HL-60 (cell line): ENCODE measurements around the gene FARS2.

ENCODE experiments used
- DNase-seq, 2 experiments: peaks; one replicate each; pipeline ENCODE4 v3.0.0-alpha.2; 2010 to 2020; ENCODE audit warnings: low read depth in 1 of 2, low spot score in 1 of 2
- H3K27ac ChIP-seq: fragments of 250-450 bp; sonication (Bioruptor Pico); replicated peaks from 2 replicates; pipeline ENCODE4 v1.5.1; 2020; ENCODE audit warnings: mild to moderate bottlenecking, moderate library complexity
- H3K27me3 ChIP-seq: fragments of 250-450 bp; sonication (Bioruptor Pico); 2 replicates; pipeline ENCODE4 v1.5.1; 2021; ENCODE audit warnings: mild to moderate bottlenecking, moderate library complexity; ENCODE audit not compliant: insufficient read depth, poor library complexity, severe bottlenecking
- H3K4me3 ChIP-seq: replicated peaks from 2 replicates; pipeline ENCODE4 v1.5.1; 2011; ENCODE audit warnings: mild to moderate bottlenecking, control low read depth, low read length; ENCODE audit not compliant: insufficient read depth
- CTCF ChIP-seq: IDR thresholded peaks from one replicate; pipeline ENCODE4 v1.5.1; 2011; ENCODE audit warnings: low read length, control low read depth, inconsistent platforms; ENCODE audit not compliant: insufficient read depth
- GABPA ChIP-seq: IDR thresholded peaks from 2 replicates; pipeline ENCODE4 v1.6.1; 2012; ENCODE audit warnings: low read depth
- POLR2AphosphoS5 ChIP-seq: IDR thresholded peaks from 2 replicates; pipeline ENCODE4 v1.6.1; 2012; ENCODE audit warnings: low read depth
- SPI1 ChIP-seq: IDR thresholded peaks from 2 replicates; pipeline ENCODE4 v1.6.1; 2012; ENCODE audit warnings: low read depth, mild to moderate bottlenecking, borderline replicate concordance
- TF ChIP-seq, protein P1 (sequence below): IDR thresholded peaks from 2 replicates; pipeline ENCODE4 v1.6.1; 2012; ENCODE audit warnings: low read depth; ENCODE audit not compliant: insufficient replicate concordance

The FARS2 gene

GRCh38 chr6:5361396-5361795 is 100.1 kb downstream of the FARS2 start:
- TF ChIP-seq, protein P1, sequence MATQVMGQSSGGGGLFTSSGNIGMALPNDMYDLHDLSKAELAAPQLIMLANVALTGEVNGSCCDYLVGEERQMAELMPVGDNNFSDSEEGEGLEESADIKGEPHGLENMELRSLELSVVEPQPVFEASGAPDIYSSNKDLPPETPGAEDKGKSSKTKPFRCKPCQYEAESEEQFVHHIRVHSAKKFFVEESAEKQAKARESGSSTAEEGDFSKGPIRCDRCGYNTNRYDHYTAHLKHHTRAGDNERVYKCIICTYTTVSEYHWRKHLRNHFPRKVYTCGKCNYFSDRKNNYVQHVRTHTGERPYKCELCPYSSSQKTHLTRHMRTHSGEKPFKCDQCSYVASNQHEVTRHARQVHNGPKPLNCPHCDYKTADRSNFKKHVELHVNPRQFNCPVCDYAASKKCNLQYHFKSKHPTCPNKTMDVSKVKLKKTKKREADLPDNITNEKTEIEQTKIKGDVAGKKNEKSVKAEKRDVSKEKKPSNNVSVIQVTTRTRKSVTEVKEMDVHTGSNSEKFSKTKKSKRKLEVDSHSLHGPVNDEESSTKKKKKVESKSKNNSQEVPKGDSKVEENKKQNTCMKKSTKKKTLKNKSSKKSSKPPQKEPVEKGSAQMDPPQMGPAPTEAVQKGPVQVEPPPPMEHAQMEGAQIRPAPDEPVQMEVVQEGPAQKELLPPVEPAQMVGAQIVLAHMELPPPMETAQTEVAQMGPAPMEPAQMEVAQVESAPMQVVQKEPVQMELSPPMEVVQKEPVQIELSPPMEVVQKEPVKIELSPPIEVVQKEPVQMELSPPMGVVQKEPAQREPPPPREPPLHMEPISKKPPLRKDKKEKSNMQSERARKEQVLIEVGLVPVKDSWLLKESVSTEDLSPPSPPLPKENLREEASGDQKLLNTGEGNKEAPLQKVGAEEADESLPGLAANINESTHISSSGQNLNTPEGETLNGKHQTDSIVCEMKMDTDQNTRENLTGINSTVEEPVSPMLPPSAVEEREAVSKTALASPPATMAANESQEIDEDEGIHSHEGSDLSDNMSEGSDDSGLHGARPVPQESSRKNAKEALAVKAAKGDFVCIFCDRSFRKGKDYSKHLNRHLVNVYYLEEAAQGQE: no peak
- TF ChIP-seq SPI1 (no peak), POLR2AphosphoS5 (no peak), GABPA (no peak)
- no peak overlapping the region for H3K27ac ChIP-seq
- H3K27me3 ChIP-seq: no peaks in the 10 kb centered on the region
- no peak for DNase-seq
- H3K4me3 ChIP-seq: no peak overlapping the region

DNA sequence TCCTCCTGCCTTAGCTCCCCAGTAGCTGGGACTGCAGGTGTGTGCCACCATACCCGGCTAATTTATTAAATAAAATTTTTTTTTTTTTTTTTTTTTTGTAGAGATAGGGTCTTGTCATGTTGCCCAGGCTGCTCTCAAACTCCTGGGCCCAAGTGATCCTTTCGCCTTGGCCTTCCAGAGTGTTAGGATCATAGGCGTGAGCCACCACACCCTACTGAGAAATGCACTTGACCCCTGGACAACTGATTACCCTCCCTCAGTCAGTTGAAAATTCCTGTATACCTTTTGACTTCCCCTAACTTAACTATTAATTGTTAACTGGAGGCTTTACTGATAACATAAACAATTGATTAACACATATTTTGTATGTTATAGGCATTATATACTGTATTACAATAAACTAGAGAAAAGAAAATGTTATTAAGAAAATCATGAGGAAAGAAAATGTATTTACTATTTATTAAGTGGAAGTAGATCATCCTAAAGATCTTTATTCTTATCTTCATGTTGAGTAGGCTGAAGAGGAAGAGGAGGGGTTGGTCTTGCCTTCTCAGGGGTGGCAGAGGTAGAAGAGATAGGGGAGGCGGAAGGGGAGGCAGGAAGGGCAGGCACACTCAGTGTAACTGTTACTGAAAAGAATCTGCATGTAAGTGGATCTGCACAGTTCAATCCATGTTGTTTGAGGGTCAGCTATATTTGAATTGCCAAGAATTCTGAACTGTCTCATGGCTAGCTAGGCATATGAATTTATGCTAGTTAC is 104.3 kb downstream of the FARS2 start:
- no peak for TF ChIP-seq SPI1
- TF ChIP-seq, protein P1: no peak
- TF ChIP-seq POLR2AphosphoS5: no peak
- no peak for TF ChIP-seq CTCF
- DNase-seq: no peak

DNA sequence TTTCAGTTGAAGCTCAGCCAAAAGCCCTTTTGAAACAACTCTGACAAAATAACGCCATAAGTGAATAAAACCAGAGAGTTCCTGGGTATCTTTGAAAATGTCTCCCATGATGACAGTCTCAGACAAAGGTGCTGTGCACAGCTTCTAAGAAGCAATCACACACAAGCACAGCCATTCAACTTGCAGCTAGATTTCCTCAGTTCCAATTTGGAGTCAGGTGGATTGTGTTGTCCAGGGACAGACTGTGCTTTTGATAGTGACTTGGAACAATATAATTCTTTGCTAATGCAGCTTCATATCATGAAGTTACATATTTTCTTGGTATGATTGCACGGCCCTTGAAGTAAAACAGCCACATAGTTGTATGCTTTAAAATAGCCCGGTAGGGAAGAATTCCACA is 105.6 kb downstream of the FARS2 start:
- Histone ChIP-seq H3K27me3 (no peaks in the 10 kb centered on the region), H3K4me3 (no peak overlapping the region), H3K27ac (no peak overlapping the region)
- TF ChIP-seq GABPA (no peak), SPI1 (no peak), CTCF (no peak), POLR2AphosphoS5 (no peak)
- TF ChIP-seq, protein P1: no peak
- DNase-seq: no peak

More for the DNA sequence above, 104.3 kb downstream of the FARS2 start:
- no peak overlapping the region for H3K27ac ChIP-seq
- no peak overlapping the region for H3K4me3 ChIP-seq
- no peaks in the 10 kb centered on the region for H3K27me3 ChIP-seq
